ENCODE measurements around the gene TBC1D22B. TPM values are rescaled to one million over a fixed set of nuclear protein-coding genes. Genes with fewer than 3 reads are reported as not detected.
A peak's percentile ranks its signal among the peaks of the same experiment; 100 is the strongest.

Gene TBC1D22B
- total and polyA plus RNA-seq, 2 of the 13 experiments (the other 11 are each of a cell fraction or from before 2014, with no cell fraction given): 9.7 to 12.9 TPM

DNA sequence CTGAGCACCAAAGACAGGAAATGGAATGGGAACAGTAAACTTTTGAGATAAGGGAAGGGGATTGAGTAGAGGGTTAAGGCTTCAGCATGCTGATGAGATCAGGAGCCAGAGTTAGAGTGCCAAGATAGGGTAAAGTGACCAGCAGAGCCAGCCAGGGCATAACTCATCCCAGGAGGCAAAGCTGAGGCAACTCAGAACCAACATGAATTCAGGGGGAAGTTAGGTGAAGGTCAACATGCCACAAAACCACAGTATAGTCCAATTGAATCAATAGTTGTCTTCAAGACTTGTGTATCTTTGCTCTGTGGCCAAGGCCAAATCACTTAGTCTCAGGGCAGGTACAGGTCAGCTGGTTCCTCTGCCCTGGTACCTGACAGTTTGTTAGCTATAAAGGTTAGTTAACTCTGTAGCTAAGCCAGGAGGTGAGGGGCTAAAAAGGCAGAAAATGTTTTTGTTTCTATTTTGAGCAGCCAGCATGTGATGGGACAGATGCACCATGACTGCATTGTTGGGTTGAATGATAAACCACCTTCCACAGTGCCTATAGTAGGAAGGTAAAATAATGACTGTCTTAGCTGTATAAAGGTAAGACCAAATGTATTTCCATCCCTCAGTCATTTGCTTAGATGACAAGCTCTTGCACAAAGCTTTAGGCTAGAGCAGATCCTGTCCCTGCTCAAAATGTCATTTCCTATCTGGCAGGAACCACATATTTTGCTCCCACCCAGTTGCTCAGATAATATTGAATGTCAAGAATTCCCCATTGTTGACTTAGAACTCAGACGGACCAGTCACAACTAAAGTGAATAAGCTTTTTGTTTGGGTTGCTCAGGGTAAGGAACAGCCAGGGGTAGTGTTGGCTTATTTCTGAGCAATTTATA, 112.0 kb downstream of the TBC1D22B start:
- ATAC-seq: peak; percentile 77
- CTCF ChIA-PET (ENCODE audit: low intra/inter-chr PET ratio, low total read pairs): interaction anchor here (1.4 kb wide), 1 partner anchor 12 kb away, joined by 5 read pairs; no protein-coding TSS in a partner anchor
- TF ChIP-seq ZNF441 (CRISPR knock-in tag; IDR thresholded peaks at IDR 0.05; ENCODE audit: borderline replicate concordance) (no peak), KLF13 (CRISPR knock-in tag; IDR thresholded peaks at IDR 0.05) (no peak), ARHGAP35 (CRISPR knock-in tag; IDR thresholded peaks at IDR 0.05; ENCODE audit: borderline replicate concordance) (0 out of 2 replicates have a peak, but pooled peaks have one; percentile 70), HES4 (CRISPR knock-in tag; IDR thresholded peaks at IDR 0.05; ENCODE audit: borderline replicate concordance) (no peak), JDP2 (CRISPR knock-in tag; IDR thresholded peaks at IDR 0.05; ENCODE audit: borderline replicate concordance) (no peak), ATRX (CRISPR knock-in tag; IDR thresholded peaks at IDR 0.05; ENCODE audit: borderline replicate concordance) (no peak), ZNF337 (CRISPR knock-in tag; IDR thresholded peaks at IDR 0.05; ENCODE audit: borderline replicate concordance, low read depth) (0 out of 2 replicates have a peak, but pooled peaks have one; percentile 53), KDM5B (CRISPR knock-in tag; IDR thresholded peaks at IDR 0.05; ENCODE audit: borderline replicate concordance) (no peak), NFYC (CRISPR knock-in tag; IDR thresholded peaks at IDR 0.05) (no peak), HCFC1 (IDR thresholded peaks at IDR 0.05; ENCODE audit: low read depth, low read length) (no peak), ZNF180 (CRISPR knock-in tag; IDR thresholded peaks at IDR 0.05; ENCODE audit: borderline replicate concordance, low read depth) (no peak), FLYWCH1 (CRISPR knock-in tag; IDR thresholded peaks at IDR 0.05) (no peak), CBX5 (CRISPR knock-in tag; IDR thresholded peaks at IDR 0.05; ENCODE audit: borderline replicate concordance) (no peak; the same call in 1 of the 2 replicates), NCOA1 (CRISPR knock-in tag; IDR thresholded peaks at IDR 0.05) (peak; percentile 77; the same call in 1 of the 2 replicates), CEBPB (IDR thresholded peaks at IDR 0.05; ENCODE audit: borderline replicate concordance, low read depth, low read length) (peak; percentile 33; the same call in 1 of the 2 replicates), ZNF235 (CRISPR knock-in tag; IDR thresholded peaks at IDR 0.05; ENCODE audit: borderline replicate concordance) (0 out of 2 replicates have a peak, but pooled peaks have one; percentile 55)
- TF ChIP-seq, protein P1, sequence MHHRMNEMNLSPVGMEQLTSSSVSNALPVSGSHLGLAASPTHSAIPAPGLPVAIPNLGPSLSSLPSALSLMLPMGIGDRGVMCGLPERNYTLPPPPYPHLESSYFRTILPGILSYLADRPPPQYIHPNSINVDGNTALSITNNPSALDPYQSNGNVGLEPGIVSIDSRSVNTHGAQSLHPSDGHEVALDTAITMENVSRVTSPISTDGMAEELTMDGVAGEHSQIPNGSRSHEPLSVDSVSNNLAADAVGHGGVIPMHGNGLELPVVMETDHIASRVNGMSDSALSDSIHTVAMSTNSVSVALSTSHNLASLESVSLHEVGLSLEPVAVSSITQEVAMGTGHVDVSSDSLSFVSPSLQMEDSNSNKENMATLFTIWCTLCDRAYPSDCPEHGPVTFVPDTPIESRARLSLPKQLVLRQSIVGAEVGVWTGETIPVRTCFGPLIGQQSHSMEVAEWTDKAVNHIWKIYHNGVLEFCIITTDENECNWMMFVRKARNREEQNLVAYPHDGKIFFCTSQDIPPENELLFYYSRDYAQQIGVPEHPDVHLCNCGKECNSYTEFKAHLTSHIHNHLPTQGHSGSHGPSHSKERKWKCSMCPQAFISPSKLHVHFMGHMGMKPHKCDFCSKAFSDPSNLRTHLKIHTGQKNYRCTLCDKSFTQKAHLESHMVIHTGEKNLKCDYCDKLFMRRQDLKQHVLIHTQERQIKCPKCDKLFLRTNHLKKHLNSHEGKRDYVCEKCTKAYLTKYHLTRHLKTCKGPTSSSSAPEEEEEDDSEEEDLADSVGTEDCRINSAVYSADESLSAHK (CRISPR knock-in tag; IDR thresholded peaks at IDR 0.05; ENCODE audit: borderline replicate concordance): no peak
- TF ChIP-seq, protein P2, sequence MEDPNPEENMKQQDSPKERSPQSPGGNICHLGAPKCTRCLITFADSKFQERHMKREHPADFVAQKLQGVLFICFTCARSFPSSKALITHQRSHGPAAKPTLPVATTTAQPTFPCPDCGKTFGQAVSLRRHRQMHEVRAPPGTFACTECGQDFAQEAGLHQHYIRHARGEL (CRISPR knock-in tag; IDR thresholded peaks at IDR 0.05): no peak
- TF ChIP-seq, protein P3, sequence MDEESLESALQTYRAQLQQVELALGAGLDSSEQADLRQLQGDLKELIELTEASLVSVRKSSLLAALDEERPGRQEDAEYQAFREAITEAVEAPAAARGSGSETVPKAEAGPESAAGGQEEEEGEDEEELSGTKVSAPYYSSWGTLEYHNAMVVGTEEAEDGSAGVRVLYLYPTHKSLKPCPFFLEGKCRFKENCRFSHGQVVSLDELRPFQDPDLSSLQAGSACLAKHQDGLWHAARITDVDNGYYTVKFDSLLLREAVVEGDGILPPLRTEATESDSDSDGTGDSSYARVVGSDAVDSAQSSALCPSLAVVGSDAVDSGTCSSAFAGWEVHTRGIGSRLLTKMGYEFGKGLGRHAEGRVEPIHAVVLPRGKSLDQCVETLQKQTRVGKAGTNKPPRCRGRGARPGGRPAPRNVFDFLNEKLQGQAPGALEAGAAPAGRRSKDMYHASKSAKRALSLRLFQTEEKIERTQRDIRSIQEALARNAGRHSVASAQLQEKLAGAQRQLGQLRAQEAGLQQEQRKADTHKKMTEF (CRISPR knock-in tag; IDR thresholded peaks at IDR 0.05): peak; percentile 84

More for the DNA sequence above, 112.0 kb downstream of the TBC1D22B start:
- H3K9me3 ChIP-seq (ENCODE audit: low read length): no peaks in the 10 kb centered on the region
- H3K4me3 ChIP-seq (replicated peaks in 1 of 3; ENCODE audit: insufficient read depth in 1 of 3, low read depth in 2 of 3, low read length in 3 of 3): peak overlapping the region in 1 of 3 experiments; percentile 13; a peak in 1 of 6 replicates
- H3K27ac ChIP-seq (ENCODE audit: extremely low read length, insufficient read depth, low read length): peak overlapping the region; percentile 65
- peaks cover 48% of the 10 kb centered on the region for H3K4me1 ChIP-seq (ENCODE audit: insufficient read depth, low read length)
- H4K20me1 ChIP-seq (ENCODE audit: insufficient read depth, low read length): peaks cover 11% of the 10 kb centered on the region
- H3K36me3 ChIP-seq (replicated peaks in 1 of 2; ENCODE audit: control insufficient read depth in 1 of 2, insufficient read depth in 2 of 2, low read length in 2 of 2): peaks cover 10 to 64% of the 10 kb centered on the region in 2 experiments; a peak in 4 of 5 replicates
- H3K4me2 ChIP-seq (ENCODE audit: low read depth, low read length): peak overlapping the region; percentile 48
- in situ Hi-C loops (cut with HindIII; ENCODE audit: extremely low pct_ligation_motif_present, low pct_unique_long_range_greater_than_20kb) (no loop called here), intact Hi-C loops (cut with micrococcal nuclease; ENCODE audit: unreplicated experiment) (loop anchor here (1.0 to 10.0 kb wide), 4 partner anchors 15 to 195 kb away; partner anchors contain the start of gene CMTR1)
- peak; percentile 86 for FAIRE-seq
- peak; percentile 86 for DNase-seq (ENCODE audit: low spot score)
- 0% methylated on average over 1 of the region's 1 CpG for WGBS (ENCODE audit: low lambda C conversion rate)
- no TSS peak for BruUV-seq (replicated peaks)
- no peak overlapping the region; the same call in 1 of the 2 replicates for H3K9ac ChIP-seq (ENCODE audit: insufficient read depth, low read depth, low read length)
- POLR2A ChIA-PET: interaction anchor here (0.6 to 1.9 kb wide), 5 partner anchors 13 to 127 kb away, joined by 3 to 13 read pairs (median 5); partner anchors contain the start of genes CMTR1 and RNF8
- H2AFZ ChIP-seq (ENCODE audit: low read length): no peak overlapping the region
- no peaks in the 10 kb centered on the region for H3K27me3 ChIP-seq (ENCODE audit: control insufficient read depth in 1 of 2, insufficient read depth in 2 of 2, low read length in 2 of 2)
- no peaks in the 10 kb centered on the region for H3K79me2 ChIP-seq (ENCODE audit: insufficient read depth, low read length)

Measured in HepG2 (cell line).